ENCODE results near the gene PDLIM5. TPM values are rescaled to one million over a fixed set of nuclear protein-coding genes. Genes with fewer than 3 reads are reported as not detected.

PDLIM5 gene
- total and polyA plus RNA-seq, 9 donors: 24.9 to 160 (median 87.8) TPM

DNA sequence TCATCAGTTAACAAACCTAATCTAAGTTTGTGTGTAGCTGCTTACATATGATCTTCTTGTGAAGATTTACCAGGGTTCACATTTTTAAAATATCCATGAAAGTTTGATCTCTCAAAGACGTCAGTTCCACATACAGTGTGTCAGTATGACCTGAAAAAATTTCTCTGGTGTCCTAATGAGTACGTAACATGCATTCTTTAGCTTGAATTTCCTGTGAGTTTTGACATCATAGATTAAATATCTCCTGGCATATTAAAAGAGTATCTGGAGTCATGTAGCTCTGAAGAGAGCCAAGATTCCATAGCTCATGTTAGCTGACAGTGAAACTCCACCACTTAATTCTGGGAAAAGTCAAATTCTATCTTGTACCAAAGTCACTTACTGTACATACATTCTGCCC is 43.9 kb upstream of the PDLIM5 start:
- Histone ChIP-seq H3K27ac (no peak overlapping the region), H3K9me3 (no peaks in the 10 kb centered on the region)

DNA sequence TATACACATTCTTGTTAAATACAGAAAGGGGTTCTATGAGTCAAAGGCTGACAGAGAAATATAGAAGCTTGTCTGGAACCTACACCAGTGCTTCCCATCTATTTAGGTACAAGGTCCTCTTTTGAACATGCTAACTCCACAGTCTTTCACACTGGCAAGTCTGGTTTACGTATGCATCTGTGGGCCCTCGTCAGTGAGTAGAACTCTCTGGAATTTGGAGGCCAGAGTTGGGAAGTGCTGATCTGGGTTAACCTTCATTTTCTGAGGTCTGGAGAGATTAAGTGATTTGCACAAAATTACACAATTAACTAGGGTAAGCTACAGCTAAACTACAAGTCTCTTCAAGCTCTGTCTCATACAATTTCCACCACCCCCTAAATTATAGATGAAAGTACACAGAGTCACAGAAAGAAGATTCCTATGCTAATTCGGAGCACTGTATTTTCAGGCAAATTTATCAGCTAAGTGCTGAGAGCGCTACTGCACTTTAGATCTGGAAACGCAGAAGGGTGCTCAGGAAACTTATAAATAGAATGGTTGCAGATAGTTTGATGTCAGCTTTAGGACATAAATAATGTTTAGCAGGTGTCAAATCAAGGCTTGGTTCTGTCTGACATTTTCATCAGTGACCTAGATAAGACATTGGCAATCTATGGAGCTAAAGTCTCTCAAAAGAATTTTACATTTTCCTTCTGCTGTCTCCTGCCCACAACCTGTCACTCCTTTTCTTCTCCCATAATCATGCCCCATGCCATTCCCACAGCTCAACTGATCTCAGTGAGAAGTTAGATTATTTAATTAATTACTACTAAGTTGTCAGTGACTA is 43.0 kb upstream of the PDLIM5 start:
- DNase-seq: no peak
- intact Hi-C loops (cut with DNase I): loop anchor here in 3 of 4 donors (5.0 to 10.0 kb wide), 2 partner anchors 184 to 186 kb away; no protein-coding TSS in a partner anchor
- H3K4me3 ChIP-seq: no peak overlapping the region
- no peak overlapping the region for H3K27ac ChIP-seq
- H3K27me3 ChIP-seq: no peaks in the 10 kb centered on the region
- peaks cover 3% of the 10 kb centered on the region for H3K4me1 ChIP-seq (ENCODE audit: insufficient read depth)
- H3K9me3 ChIP-seq: no peaks in the 10 kb centered on the region
- H3K36me3 ChIP-seq: no peaks in the 10 kb centered on the region
- TF ChIP-seq CTCF (IDR thresholded peaks at IDR 0.05) (no peak), EP300 (IDR thresholded peaks at IDR 0.05) (no peak), POLR2A (IDR thresholded peaks at IDR 0.05) (no peak)
- 76 to 82% (median 77%) methylated on average over 5 of the region's 5 CpGs for WGBS, 3 donors

More for the DNA sequence above, 43.9 kb upstream of the PDLIM5 start:
- 74 to 79% (median 75%) methylated on average over 2 of the region's 2 CpGs for WGBS, 3 donors
- TF ChIP-seq POLR2A (IDR thresholded peaks at IDR 0.05) (no peak), EP300 (IDR thresholded peaks at IDR 0.05) (no peak), CTCF (IDR thresholded peaks at IDR 0.05) (no peak)
- H3K4me3 ChIP-seq: no peak overlapping the region
- H3K4me1 ChIP-seq (ENCODE audit: insufficient read depth): peaks cover 3% of the 10 kb centered on the region
- no peaks in the 10 kb centered on the region for H3K36me3 ChIP-seq
- no peak for DNase-seq
- intact Hi-C loops (cut with DNase I): loop anchor here in 3 of 4 donors (5.0 to 10.0 kb wide), 2 partner anchors 184 to 187 kb away; no protein-coding TSS in a partner anchor
- no peaks in the 10 kb centered on the region for H3K27me3 ChIP-seq

DNA sequence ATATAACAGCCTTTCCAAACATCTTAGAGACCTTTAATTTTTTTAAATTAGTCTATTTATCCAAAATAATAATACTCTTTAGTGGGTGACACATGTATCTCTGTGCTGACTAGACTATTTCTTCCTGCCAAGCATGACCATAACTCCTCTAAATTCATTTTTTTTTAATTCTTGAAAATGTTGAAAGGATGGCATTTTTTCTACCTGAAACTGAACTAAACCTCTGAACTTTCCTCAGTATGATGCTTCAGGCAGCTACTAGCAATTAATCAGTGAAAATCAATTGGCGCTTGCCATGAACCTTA is 42.4 kb upstream of the PDLIM5 start:
- Histone ChIP-seq H3K4me1 (ENCODE audit: insufficient read depth) (peaks cover 3% of the 10 kb centered on the region), H3K27ac (no peak overlapping the region), H3K4me3 (no peak overlapping the region), H3K9me3 (no peaks in the 10 kb centered on the region), H3K36me3 (no peaks in the 10 kb centered on the region), H3K27me3 (no peaks in the 10 kb centered on the region)
- intact Hi-C loops (cut with DNase I): loop anchor here in 3 of 4 donors (5.0 to 10.0 kb wide), 2 partner anchors 183 to 185 kb away; no protein-coding TSS in a partner anchor
- DNase-seq: no peak
- TF ChIP-seq CTCF (IDR thresholded peaks at IDR 0.05) (no peak), EP300 (IDR thresholded peaks at IDR 0.05) (no peak), POLR2A (IDR thresholded peaks at IDR 0.05) (no peak)
- WGBS, 3 donors: 98 to 99% (median 98%) methylated on average over 1 of the region's 1 CpG

DNA sequence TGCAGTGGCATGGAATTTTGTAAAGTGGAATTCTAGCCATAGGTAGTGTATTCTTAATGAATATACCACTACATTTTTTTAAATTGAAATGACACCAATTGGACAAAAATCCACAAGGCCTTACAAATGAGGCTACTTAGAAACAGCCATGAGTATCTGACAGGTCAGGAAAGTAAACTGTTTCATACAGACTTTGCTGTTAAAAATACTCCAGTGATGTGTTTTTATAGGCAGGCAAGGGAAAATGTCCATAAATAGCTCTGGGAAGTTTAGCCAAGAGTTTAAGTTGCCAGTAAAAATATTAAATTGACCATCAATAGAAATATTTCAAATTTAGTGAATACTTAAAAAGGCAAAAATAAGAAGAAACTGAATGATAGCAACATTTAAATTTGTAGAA is 41.8 kb upstream of the PDLIM5 start:
- no peaks in the 10 kb centered on the region for H3K36me3 ChIP-seq
- H3K9me3 ChIP-seq: no peaks in the 10 kb centered on the region
- DNase-seq: no peak
- H3K4me1 ChIP-seq (ENCODE audit: insufficient read depth): peaks cover 3% of the 10 kb centered on the region
- no peak for TF ChIP-seq POLR2A (IDR thresholded peaks at IDR 0.05)
- TF ChIP-seq CTCF (IDR thresholded peaks at IDR 0.05): no peak
- no peak for TF ChIP-seq EP300 (IDR thresholded peaks at IDR 0.05)
- H3K27me3 ChIP-seq: no peaks in the 10 kb centered on the region
- intact Hi-C loops (cut with DNase I): loop anchor here (5.0 to 10.0 kb wide), 4 partner anchors 42 to 187 kb away; partner anchors contain the start of gene PDLIM5 (in 1 of the 4)
- H3K4me3 ChIP-seq: no peak overlapping the region
- no peak overlapping the region for H3K27ac ChIP-seq
